IMR-90 (cell line): ENCODE data around the gene ACVR1. TPM values are rescaled to one million over a fixed set of nuclear protein-coding genes. Genes with fewer than 3 reads are reported as not detected.

ENCODE experiments used
- ATAC-seq: fragments of 200-7000 bp; cut with Tn5 transposase; 2 replicates; pipeline ENCODE4 v1.9.1; 2020; ENCODE audit warnings: low read depth, mild to moderate bottlenecking, moderate library complexity
- BruUV-seq: library from RNA; stranded (reverse); fragments of 400-500 nt; replicated peaks from 2 replicates; lab custom pipeline; 2021; lab: Mats Ljungman, UMichigan
- CTCF ChIA-PET: fragments of 300-600 bp; formaldehyde crosslinking; extraction: SDS; loops from one replicate; lab custom pipeline; 2021; ENCODE audit warnings: antibody characterized with exemption; lab: Yijun Ruan, JAX
- POLR2A ChIA-PET: fragments of 300-600 bp; sonication (Branson Sonifier 250); formaldehyde crosslinking; loops from one replicate; lab custom pipeline; 2022; ENCODE audit warnings: antibody characterized with exemption; ENCODE audit not compliant: unreplicated experiment; lab: Charles Lee
- DNase-seq: peaks from one replicate; pipeline ENCODE4 v3.0.0; 2013
- H2AFZ ChIP-seq: replicated peaks from 2 replicates; pipeline ENCODE3; 2013; ENCODE audit warnings: low read length, mild to moderate bottlenecking; ENCODE audit not compliant: poor library complexity
- H2AK5ac ChIP-seq: 2 replicates; pipeline ENCODE4 v1.6.1; 2013; ENCODE audit warnings: low read depth, low read length, inconsistent platforms
- H2AK9ac ChIP-seq: replicated peaks from 2 replicates; pipeline ENCODE3; 2013; ENCODE audit warnings: mild to moderate bottlenecking, low read depth, low read length, moderate library complexity; ENCODE audit not compliant: poor library complexity
- H2BK120ac ChIP-seq: 2 replicates; pipeline ENCODE4 v1.6.1; 2013; ENCODE audit warnings: low read depth, low read length, inconsistent platforms
- H2BK15ac ChIP-seq: 3 replicates; pipeline ENCODE4 v1.6.1; 2013; ENCODE audit warnings: low read depth, low read length, inconsistent platforms
- H2BK20ac ChIP-seq: 2 replicates; pipeline ENCODE4 v1.6.1; 2013; ENCODE audit warnings: low read depth, mild to moderate bottlenecking, inconsistent platforms, low read length, moderate library complexity
- H2BK5ac ChIP-seq: 2 replicates; pipeline ENCODE4 v1.6.1; 2013; ENCODE audit warnings: mild to moderate bottlenecking, low read depth, low read length, inconsistent platforms; ENCODE audit not compliant: poor library complexity, severe bottlenecking
- H3K14ac ChIP-seq: replicated peaks from 2 replicates; pipeline ENCODE4 v1.6.1; 2013; ENCODE audit warnings: low read depth, low read length, inconsistent platforms
- H3K18ac ChIP-seq: 2 replicates; pipeline ENCODE4 v1.6.1; 2013; ENCODE audit warnings: low read depth, low read length, control low read depth
- H3K23ac ChIP-seq: 2 replicates; pipeline ENCODE4 v1.6.1; 2013; ENCODE audit warnings: low read depth, low read length, inconsistent platforms
- H3K27ac ChIP-seq: 2 replicates; pipeline ENCODE4 v1.5.1; 2013; ENCODE audit warnings: mild to moderate bottlenecking, control low read depth, low read length; ENCODE audit not compliant: insufficient read depth
- H3K27me3 ChIP-seq: 2 replicates; pipeline ENCODE4 v1.6.1; 2013; ENCODE audit warnings: low read length; ENCODE audit not compliant: control insufficient read depth, insufficient read depth
- H3K36me3 ChIP-seq: 2 replicates; pipeline ENCODE4 v1.6.1; 2013; ENCODE audit warnings: low read length, mixed read lengths; ENCODE audit not compliant: control insufficient read depth, insufficient read depth
- H3K4ac ChIP-seq: 2 replicates; pipeline ENCODE4 v1.6.1; 2013; ENCODE audit warnings: low read depth, low read length, inconsistent platforms
- H3K4me1 ChIP-seq: 2 replicates; pipeline ENCODE4 v1.6.1; 2013; ENCODE audit warnings: low read length, mixed read lengths; ENCODE audit not compliant: control insufficient read depth, insufficient read depth
- H3K4me2 ChIP-seq: 2 replicates; pipeline ENCODE4 v1.6.1; 2013; ENCODE audit warnings: low read depth, mild to moderate bottlenecking, control low read depth, low read length, moderate library complexity
- H3K4me3 ChIP-seq: 2 replicates; pipeline ENCODE4 v1.5.1; 2013; ENCODE audit warnings: low read depth, mild to moderate bottlenecking, control low read depth, low read length, moderate library complexity; ENCODE audit not compliant: insufficient read depth
- H3K56ac ChIP-seq: 2 replicates; pipeline ENCODE4 v1.6.1; 2013; ENCODE audit warnings: low read length, inconsistent platforms; ENCODE audit not compliant: insufficient read depth; ENCODE audit errors: extremely low read depth
- H3K79me1 ChIP-seq, 2 experiments: 2 replicates each; pipeline ENCODE4 v1.6.1; 2013; ENCODE audit warnings: low read length in 2 of 2, inconsistent platforms in 1 of 2, low read depth in 1 of 2
- H3K9ac ChIP-seq: 2 replicates; pipeline ENCODE4 v1.6.1; 2013; ENCODE audit warnings: low read depth, low read length, control low read depth
- H3K9me1 ChIP-seq: 2 replicates; pipeline ENCODE4 v1.6.1; 2013; ENCODE audit warnings: low read length, inconsistent platforms; ENCODE audit not compliant: insufficient read depth
- H3K9me3 ChIP-seq: 2 replicates; pipeline ENCODE4 v1.6.1; 2013; ENCODE audit warnings: low read length; ENCODE audit not compliant: control insufficient read depth, insufficient read depth
- H4K20me1 ChIP-seq: 2 replicates; pipeline ENCODE4 v1.6.1; 2013; ENCODE audit warnings: low read length, inconsistent platforms; ENCODE audit not compliant: insufficient read depth
- H4K5ac ChIP-seq: 2 replicates; pipeline ENCODE4 v1.6.1; 2013; ENCODE audit warnings: mild to moderate bottlenecking, low read depth, low read length, control low read depth
- H4K8ac ChIP-seq, 2 experiments: 2 replicates each; pipeline ENCODE4 v1.6.1; 2013; ENCODE audit warnings: low read depth in 2 of 2, low read length in 2 of 2, control low read depth in 1 of 2, inconsistent platforms in 1 of 2
- H4K91ac ChIP-seq: 2 replicates; pipeline ENCODE4 v1.6.1; 2013; ENCODE audit warnings: low read depth, low read length, inconsistent platforms; ENCODE audit not compliant: insufficient read depth
- BHLHE40 ChIP-seq: fragments of 150-350 bp; IDR thresholded peaks from 2 replicates; pipeline ENCODE4 v1.6.1; 2016; ENCODE audit warnings: mild to moderate bottlenecking, low read depth, low read length
- CEBPB ChIP-seq: IDR thresholded peaks from 2 replicates; pipeline ENCODE4 v1.6.1; 2012; ENCODE audit warnings: low read depth, low read length, improper control_type of control experiment
- CHD1 ChIP-seq: IDR thresholded peaks from 2 replicates; pipeline ENCODE4 v1.6.1; 2012; ENCODE audit warnings: low read depth, low read length, improper control_type of control experiment
- FOS ChIP-seq: fragments of 150-350 bp; IDR thresholded peaks from 2 replicates; pipeline ENCODE4 v1.6.1; 2016; ENCODE audit warnings: low read depth, low read length
- MAZ ChIP-seq: IDR thresholded peaks from 2 replicates; pipeline ENCODE4 v1.6.1; 2012; ENCODE audit warnings: low read depth, mild to moderate bottlenecking, low read length, improper control_type of control experiment, moderate library complexity, borderline replicate concordance
- NFE2L2 ChIP-seq: fragments of 150-350 bp; IDR thresholded peaks from 2 replicates; pipeline ENCODE4 v1.6.1; 2016; ENCODE audit warnings: low read depth, mild to moderate bottlenecking, low read length
- POLR2A ChIP-seq: IDR thresholded peaks from 2 replicates; pipeline ENCODE4 v1.6.1; 2012; ENCODE audit warnings: mild to moderate bottlenecking, low read depth, low read length
- USF2 ChIP-seq: fragments of 150-350 bp; IDR thresholded peaks from 2 replicates; pipeline ENCODE4 v1.6.1; 2017; ENCODE audit warnings: mild to moderate bottlenecking, antibody characterized with exemption, low read length, low read depth
- WGBS, 2 experiments: methylation state at CpG; one replicate each; pipeline versions ENCODE4 v1.1.5 to v1.1.7; 2013; ENCODE audit warnings: missing lambda C conversion rate in 2 of 2; ENCODE audit not compliant: insufficient read length in 1 of 2; ENCODE audit errors: extremely low coverage in 2 of 2; 5-methylcytosine and 5-hydroxymethylcytosine counted together
- dilution Hi-C: fragments of 300-500 bp; cut with HindIII; formaldehyde crosslinking; loops from one replicate; pipeline ENCODE4 v1.14.3; 2018; ENCODE audit warnings: low sequenced_read_pairs; ENCODE audit not compliant: unreplicated experiment
- in situ Hi-C: fragments of 300-500 bp; cut with MboI; formaldehyde crosslinking; loops from 3 replicates; pipeline ENCODE4 v1.14.3; 2019; ENCODE audit warnings: low sequenced_read_pairs, inconsistent platforms, mixed read lengths
- intact Hi-C: fragments of 100-400 bp; cut with micrococcal nuclease; formaldehyde crosslinking; loops from 2 replicates; pipeline ENCODE4 v1.10.0; 2022
- polyA plus RNA-seq, 3 experiments: library from polyadenylated mRNA; depleted of rRNA; stranded (reverse); fragments of >200 nt; gene quantifications; 2 replicates each; pipeline ENCODE4 v1.2.3, GENCODE V29; 2012; ENCODE audit warnings: low replicate concordance in 1 of 3
- total RNA-seq: library from RNA; depleted of rRNA; stranded (reverse); fragments of >200 nt; gene quantifications from 2 replicates; pipeline ENCODE4 v1.2.3, GENCODE V29; 2012

Gene ACVR1
- total and polyA plus RNA-seq, 2 of the 4 experiments (the other 2 are of a cell fraction): 21.1 to 40.8 TPM

GRCh38 chr2:157803476-157803875 is 72.7 kb downstream of the ACVR1 start:
- DNase-seq (no peak), ATAC-seq (no peak)
- Histone ChIP-seq H3K9me1 (no peaks in the 10 kb centered on the region), H4K8ac (no peak overlapping the region), H3K36me3 (peaks cover 2% of the 10 kb centered on the region; the same call in 1 of the 2 replicates), H2AK5ac (no peak overlapping the region), H2BK20ac (no peak overlapping the region), H3K18ac (no peak overlapping the region), H2AFZ (no peak overlapping the region), H4K5ac (no peak overlapping the region), H3K23ac (no peak overlapping the region), H3K14ac (no peak overlapping the region), H2BK120ac (no peak overlapping the region), H2AK9ac (no peak overlapping the region), H3K56ac (no peak overlapping the region), H3K4ac (no peak overlapping the region), H4K20me1 (peaks cover under 1% of the 10 kb centered on the region; the same call in 1 of the 2 replicates), H3K4me3 (no peak overlapping the region), H2BK15ac (no peak overlapping the region), H3K27me3 (no peaks in the 10 kb centered on the region), H3K79me1 (peaks cover 18 to 44% of the 10 kb centered on the region in 2 experiments), H4K91ac (no peak overlapping the region), H2BK5ac (no peak overlapping the region), H3K27ac (no peak overlapping the region), H3K9ac (no peak overlapping the region), H3K4me1 (no peaks in the 10 kb centered on the region), H3K9me3 (no peaks in the 10 kb centered on the region), H3K4me2 (no peak overlapping the region)
- in situ Hi-C loops: no loop called here
- dilution Hi-C loops: no loop called here
- no CpG with 5 or more reads among the region's 4 CpGs for WGBS, 2 experiments
- no TSS peak for BruUV-seq
- TF ChIP-seq USF2 (no peak), POLR2A (no peak), CHD1 (no peak), FOS (no peak), MAZ (no peak), BHLHE40 (no peak), CEBPB (no peak), NFE2L2 (no peak)
- CTCF ChIA-PET: interaction anchor here (1.4 kb wide), 1 partner anchor 10 kb away, joined by 4 read pairs; no protein-coding TSS in a partner anchor
- intact Hi-C loops: no loop called here
- POLR2A ChIA-PET: no interaction called here
